ENCODE results near the gene MAGI1.

Gene MAGI1

GRCh38 chr3:65843732-65844131 lies 195.0 kb downstream of the MAGI1 start:
- DNase-seq (ENCODE audit: low read depth) = no peak

GRCh38 chr3:65837604-65838003 lies 201.1 kb downstream of the MAGI1 start:
- DNase-seq (ENCODE audit: low read depth) = no peak

- peak; percentile 71 for DNase-seq (ENCODE audit: low read depth)
Observed at GRCh38 chr3:65836047-65836446, 202.7 kb downstream of the MAGI1 start.

- DNase-seq (ENCODE audit: low read depth) = peak; percentile 79
Observed at GRCh38 chr3:65833761-65834505, 204.8 kb downstream of the MAGI1 start.

GRCh38 chr3:65831733-65832425 lies 206.8 kb downstream of the MAGI1 start:
- peak; percentile 88 for DNase-seq (ENCODE audit: low read depth)

- no peak for DNase-seq (ENCODE audit: low read depth)
Observed at GRCh38 chr3:65830948-65831732, 207.6 kb downstream of the MAGI1 start.

- DNase-seq (ENCODE audit: low read depth) = peak; percentile 2
Observed at GRCh38 chr3:65829228-65829627, 209.5 kb downstream of the MAGI1 start.

GRCh38 chr3:65828706-65829105 lies 210.0 kb downstream of the MAGI1 start:
- peak; percentile 46 for DNase-seq (ENCODE audit: low read depth)

GRCh38 chr3:65827076-65827475 lies 211.6 kb downstream of the MAGI1 start:
- DNase-seq (ENCODE audit: low read depth) = no peak

- no peak for DNase-seq (ENCODE audit: low read depth)
Observed at GRCh38 chr3:65824166-65824565, 214.6 kb downstream of the MAGI1 start.

- DNase-seq (ENCODE audit: low read depth) = no peak
Observed at GRCh38 chr3:65820600-65820999, 218.1 kb downstream of the MAGI1 start.

GRCh38 chr3:65819896-65820295 lies 218.8 kb downstream of the MAGI1 start:
- DNase-seq (ENCODE audit: low read depth) = no peak

- no peak for DNase-seq (ENCODE audit: low read depth)
Observed at GRCh38 chr3:65817553-65818126, 221.1 kb downstream of the MAGI1 start.

- no peak for DNase-seq (ENCODE audit: low read depth)
Observed at GRCh38 chr3:65816208-65816607, 222.5 kb downstream of the MAGI1 start.

GRCh38 chr3:65814845-65815578 lies 223.7 kb downstream of the MAGI1 start:
- no peak for DNase-seq (ENCODE audit: low read depth)

GRCh38 chr3:65811892-65812291 lies 226.8 kb downstream of the MAGI1 start:
- DNase-seq (ENCODE audit: low read depth) = no peak

GRCh38 chr3:65811086-65811761 lies 227.5 kb downstream of the MAGI1 start:
- peak; percentile 12 for DNase-seq (ENCODE audit: low read depth)

GRCh38 chr3:65810302-65810701 lies 228.4 kb downstream of the MAGI1 start:
- no peak for DNase-seq (ENCODE audit: low read depth)

GRCh38 chr3:65809641-65810150 lies 229.0 kb downstream of the MAGI1 start:
- no peak for DNase-seq (ENCODE audit: low read depth)

- DNase-seq (ENCODE audit: low read depth) = no peak
Observed at GRCh38 chr3:65808824-65809223, 229.9 kb downstream of the MAGI1 start.

GRCh38 chr3:65808407-65808806 lies 230.3 kb downstream of the MAGI1 start:
- DNase-seq (ENCODE audit: low read depth) = no peak

Data from ELR (cell line).